Fibroblast of lung (primary cell): ENCODE data around the gene CD207. TPM values are rescaled to one million over a fixed set of nuclear protein-coding genes. Genes with fewer than 3 reads are reported as not detected.
A peak's percentile ranks its signal among the peaks of the same experiment; 100 is the strongest.

ENCODE experiments used
- DNase-seq, 2 donors: peaks; one replicate each; pipeline versions ENCODE4 v3.0.0 to v3.0.0-alpha.2; 2010; ENCODE audit warnings: low read depth in 2 of 2
- H2AFZ ChIP-seq: 2 replicates; pipeline ENCODE4 v1.5.1; 2012; ENCODE audit warnings: low read length, control low read depth, inconsistent platforms
- H3K27ac ChIP-seq: 2 replicates; pipeline ENCODE4 v1.5.1; 2011; ENCODE audit warnings: low read length, control low read depth; ENCODE audit not compliant: insufficient read depth
- H3K27me3 ChIP-seq: 2 replicates; pipeline ENCODE4 v1.5.1; 2011; ENCODE audit warnings: mild to moderate bottlenecking, low read length; ENCODE audit not compliant: control insufficient read depth, insufficient read depth
- H3K36me3 ChIP-seq: 2 replicates; pipeline ENCODE4 v1.5.1; 2011; ENCODE audit warnings: low read length; ENCODE audit not compliant: control insufficient read depth, insufficient read depth
- H3K4me1 ChIP-seq: 2 replicates; pipeline ENCODE4 v1.5.1; 2011; ENCODE audit warnings: low read length; ENCODE audit not compliant: control insufficient read depth, insufficient read depth; ENCODE audit errors: extremely low read depth
- H3K4me2 ChIP-seq: 2 replicates; pipeline ENCODE4 v1.5.1; 2011; ENCODE audit warnings: low read length, control low read depth; ENCODE audit not compliant: insufficient read depth; ENCODE audit errors: extremely low read depth
- H3K4me3 ChIP-seq, 4 experiments: fragments of 200-600 bp in 1 of 4; sonication (generic) in 1 of 4; replicated peaks in 1 of 4; 2 replicates each; pipeline ENCODE4 v1.5.1; 2011 to 2016; ENCODE audit warnings: low read length in 4 of 4, low read depth in 3 of 4, mild to moderate bottlenecking in 3 of 4, control low read depth in 2 of 4, inconsistent platforms in 1 of 4, mixed read lengths in 1 of 4; ENCODE audit not compliant: insufficient read depth in 1 of 4; ENCODE audit errors: control extremely low read depth in 1 of 4
- H3K79me2 ChIP-seq: 2 replicates; pipeline ENCODE4 v1.5.1; 2012; ENCODE audit warnings: mild to moderate bottlenecking, low read length, inconsistent platforms; ENCODE audit not compliant: control insufficient read depth, insufficient read depth
- H3K9ac ChIP-seq: 2 replicates; pipeline ENCODE4 v1.5.1; 2011; ENCODE audit warnings: mild to moderate bottlenecking, low read length, control low read depth; ENCODE audit not compliant: insufficient read depth
- H3K9me3 ChIP-seq: 2 replicates; pipeline ENCODE4 v1.5.1; 2012; ENCODE audit warnings: low read depth, low read length; ENCODE audit not compliant: control insufficient read depth, insufficient read depth
- H4K20me1 ChIP-seq: 2 replicates; pipeline ENCODE4 v1.5.1; 2011; ENCODE audit warnings: low read length; ENCODE audit not compliant: control insufficient read depth, insufficient read depth; ENCODE audit errors: extremely low read depth
- EZH2 ChIP-seq: IDR thresholded peaks from 2 replicates; pipeline ENCODE4 v1.5.1; 2012; ENCODE audit warnings: low read length, control low read depth, mild to moderate bottlenecking; ENCODE audit errors: missing control alignments
- polyA plus RNA-seq, 2 donors: library from polyadenylated mRNA; depleted of rRNA in 1 of 2; stranded (reverse) in 1 of 2; unstranded in 1 of 2; fragments of >200 nt; gene quantifications; 2 replicates each; pipeline ENCODE4 v1.2.1, GENCODE V29; 2011 to 2012; ENCODE audit warnings: missing spikeins in 1 of 2
- total RNA-seq: library from RNA; depleted of rRNA; stranded (reverse); fragments of >200 nt; gene quantifications from 2 replicates; pipeline ENCODE4 v1.2.1, GENCODE V29; 2014
- TF ChIP-seq, protein P1 (sequence below), 2 donors: IDR thresholded peaks in 1 of 2; conservative IDR thresholded peaks in 1 of 2; 1 replicate in 1 of 2; 2 replicates in 1 of 2; pipeline ENCODE4 v1.5.1; 2011 to 2012; ENCODE audit warnings: low read length in 2 of 2, control low read depth in 1 of 2, inconsistent platforms in 1 of 2, low read depth in 1 of 2, mild to moderate bottlenecking in 1 of 2

The CD207 gene
- total and polyA plus RNA-seq, 2 donors (not counting 1 experiment from before 2014, with no cell fraction given): 0.03 TPM; not detected in 1

- TF ChIP-seq, protein P1, sequence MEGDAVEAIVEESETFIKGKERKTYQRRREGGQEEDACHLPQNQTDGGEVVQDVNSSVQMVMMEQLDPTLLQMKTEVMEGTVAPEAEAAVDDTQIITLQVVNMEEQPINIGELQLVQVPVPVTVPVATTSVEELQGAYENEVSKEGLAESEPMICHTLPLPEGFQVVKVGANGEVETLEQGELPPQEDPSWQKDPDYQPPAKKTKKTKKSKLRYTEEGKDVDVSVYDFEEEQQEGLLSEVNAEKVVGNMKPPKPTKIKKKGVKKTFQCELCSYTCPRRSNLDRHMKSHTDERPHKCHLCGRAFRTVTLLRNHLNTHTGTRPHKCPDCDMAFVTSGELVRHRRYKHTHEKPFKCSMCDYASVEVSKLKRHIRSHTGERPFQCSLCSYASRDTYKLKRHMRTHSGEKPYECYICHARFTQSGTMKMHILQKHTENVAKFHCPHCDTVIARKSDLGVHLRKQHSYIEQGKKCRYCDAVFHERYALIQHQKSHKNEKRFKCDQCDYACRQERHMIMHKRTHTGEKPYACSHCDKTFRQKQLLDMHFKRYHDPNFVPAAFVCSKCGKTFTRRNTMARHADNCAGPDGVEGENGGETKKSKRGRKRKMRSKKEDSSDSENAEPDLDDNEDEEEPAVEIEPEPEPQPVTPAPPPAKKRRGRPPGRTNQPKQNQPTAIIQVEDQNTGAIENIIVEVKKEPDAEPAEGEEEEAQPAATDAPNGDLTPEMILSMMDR (conservative IDR thresholded peaks at IDR 0.05 in 1 of 2, IDR thresholded peaks at IDR 0.05 in 1 of 2; ENCODE audit: low read depth in 1 of 2, low read length in 2 of 2): no peak
- no peak for TF ChIP-seq EZH2
- H3K27ac ChIP-seq: no peak overlapping the region
- H3K79me2 ChIP-seq: no peaks in the 10 kb centered on the region
- DNase-seq: no peak
- no peaks in the 10 kb centered on the region for H4K20me1 ChIP-seq
- H3K4me2 ChIP-seq: no peak overlapping the region
- H3K27me3 ChIP-seq: peaks cover 16% of the 10 kb centered on the region
- H3K9me3 ChIP-seq: no peaks in the 10 kb centered on the region
- no peaks in the 10 kb centered on the region for H3K36me3 ChIP-seq
- H3K4me3 ChIP-seq: no peak overlapping the region
- H2AFZ ChIP-seq: no peak overlapping the region
- no peak overlapping the region for H3K9ac ChIP-seq
- no peaks in the 10 kb centered on the region for H3K4me1 ChIP-seq
These were observed 40.2 kb downstream of the CD207 start for GRCh38 chr2:70795164-70795995.

DNA sequence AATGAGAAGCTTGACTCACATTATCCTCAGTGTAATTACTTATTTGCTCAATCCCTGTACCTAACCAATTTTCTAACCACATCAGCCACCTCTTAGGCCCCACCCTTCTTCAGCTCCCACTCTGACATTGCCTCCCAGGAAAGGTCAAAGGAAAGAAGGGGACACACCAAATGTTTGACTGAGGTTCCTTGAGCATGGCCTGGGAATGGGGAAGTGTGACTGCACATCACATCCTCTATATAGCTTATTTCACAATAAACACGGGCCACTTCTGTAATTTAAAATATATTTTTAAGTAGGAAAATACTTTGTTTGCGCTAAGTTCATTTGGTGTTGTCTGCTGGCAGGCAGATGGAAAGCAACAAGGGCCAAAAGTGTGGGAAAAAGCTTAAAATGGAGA lies 42.2 kb downstream of the CD207 start:
- no peak overlapping the region for H3K4me2 ChIP-seq
- TF ChIP-seq, protein P1 (conservative IDR thresholded peaks at IDR 0.05 in 1 of 2, IDR thresholded peaks at IDR 0.05 in 1 of 2; ENCODE audit: low read depth in 1 of 2, low read length in 2 of 2): no peak
- TF ChIP-seq EZH2: no peak
- no peaks in the 10 kb centered on the region for H3K36me3 ChIP-seq
- no peaks in the 10 kb centered on the region for H3K79me2 ChIP-seq
- H3K4me1 ChIP-seq: no peaks in the 10 kb centered on the region
- H3K27ac ChIP-seq: no peak overlapping the region
- no peak for DNase-seq
- no peak overlapping the region for H3K4me3 ChIP-seq
- no peaks in the 10 kb centered on the region for H3K9me3 ChIP-seq
- H3K27me3 ChIP-seq: peaks cover 28% of the 10 kb centered on the region
- no peaks in the 10 kb centered on the region for H4K20me1 ChIP-seq
- H2AFZ ChIP-seq: no peak overlapping the region
- H3K9ac ChIP-seq: no peak overlapping the region

DNA sequence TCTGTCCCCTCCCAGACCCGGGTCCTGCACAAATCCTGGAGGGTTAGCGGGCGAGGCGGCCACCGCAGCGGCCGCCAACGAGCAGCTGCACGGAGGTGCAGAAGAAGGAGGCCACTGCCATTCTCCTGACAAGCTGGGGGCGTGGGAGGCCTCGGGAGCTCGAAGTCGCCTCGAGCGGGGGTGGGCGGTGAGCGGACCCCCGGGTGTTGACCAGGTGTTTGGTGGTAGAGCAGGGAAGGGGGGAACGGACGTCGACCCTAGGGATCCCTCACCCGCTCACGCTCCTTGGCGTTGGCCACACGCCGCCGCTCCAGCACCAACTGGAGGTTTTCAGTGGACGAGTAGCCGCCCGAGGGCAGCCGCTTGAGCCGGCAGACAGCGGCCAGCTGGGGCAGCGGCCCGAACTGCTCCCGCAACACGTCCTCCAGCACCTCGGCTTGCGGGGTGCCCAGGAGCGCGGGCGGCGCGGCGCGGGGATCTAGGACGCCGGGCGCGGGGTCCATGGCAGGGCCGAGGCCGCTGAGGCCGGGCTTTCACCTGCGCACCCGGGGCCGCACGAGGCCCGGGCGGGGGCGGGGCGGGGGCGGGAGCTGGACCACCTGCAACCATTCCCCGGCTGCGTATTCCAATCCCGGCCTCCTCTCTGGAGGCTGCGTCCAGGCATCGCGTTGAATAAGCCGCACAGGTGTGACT lies 45.3 kb downstream of the CD207 start, which contains the start of gene FIGLA:
Gene FIGLA (minus strand): TSS at position 508 of the 693 bp plus-strand sequence. CDS start 5 bp downstream, at position 503.
- Histone ChIP-seq H3K4me2 (peak within 1 kb of the TSS; percentile 59), H3K4me3 (no peak within 1 kb of the TSS), H3K79me2 (no peaks in the 10 kb centered on the region), H3K4me1 (no peaks in the 10 kb centered on the region), H3K36me3 (no peaks in the 10 kb centered on the region), H3K27ac (no peak within 1 kb of the TSS), H3K9ac (no peak within 1 kb of the TSS), H3K27me3 (peaks cover 35% of the 10 kb centered on the region), H2AFZ (no peak within 1 kb of the TSS), H4K20me1 (peaks cover 3% of the 10 kb centered on the region), H3K9me3 (no peaks in the 10 kb centered on the region)
- TF ChIP-seq EZH2: peak; percentile 73
- TF ChIP-seq, protein P1 (conservative IDR thresholded peaks at IDR 0.05 in 1 of 2, IDR thresholded peaks at IDR 0.05 in 1 of 2; ENCODE audit: low read depth in 1 of 2, low read length in 2 of 2): no peak
- no peak for DNase-seq
